HS-5 (cell line): ENCODE data around the gene SLC9A4.
A peak's percentile ranks its signal among the peaks of the same experiment; 100 is the strongest.

Source experiments
- DNase-seq: peaks from one replicate; pipeline ENCODE4 v3.0.0-alpha.2; 2012; ENCODE audit warnings: low read depth

The SLC9A4 gene

DNA sequence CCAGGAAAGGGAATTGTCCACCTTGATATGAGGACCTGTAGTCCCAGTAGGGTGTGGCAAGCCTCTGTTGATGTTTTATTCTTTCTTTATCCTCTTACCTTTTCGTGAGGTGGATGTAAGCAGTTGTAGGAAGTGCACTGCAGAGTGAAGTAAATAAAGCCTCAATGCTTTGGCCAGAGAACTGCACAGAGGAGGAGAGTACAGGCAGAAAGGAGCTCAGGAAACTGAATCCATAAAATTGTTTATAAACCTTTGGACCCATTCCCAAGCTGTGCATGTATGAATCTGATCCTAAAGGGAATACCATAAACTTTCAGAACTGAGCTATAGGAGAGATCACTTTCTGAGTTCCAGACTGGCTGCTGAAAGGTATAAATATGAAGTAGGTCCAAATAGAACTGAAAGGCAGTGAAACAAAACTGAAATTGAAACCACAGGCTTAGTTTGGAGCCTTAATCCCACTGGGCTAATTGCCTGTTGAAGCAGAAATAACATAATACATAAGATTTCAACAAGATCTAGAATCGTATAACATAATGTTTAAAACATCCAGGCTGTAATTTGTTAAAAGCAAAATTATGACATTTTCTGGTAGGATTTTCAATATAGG, 17.9 kb upstream of the SLC9A4 start:
- no peak for DNase-seq

DNA sequence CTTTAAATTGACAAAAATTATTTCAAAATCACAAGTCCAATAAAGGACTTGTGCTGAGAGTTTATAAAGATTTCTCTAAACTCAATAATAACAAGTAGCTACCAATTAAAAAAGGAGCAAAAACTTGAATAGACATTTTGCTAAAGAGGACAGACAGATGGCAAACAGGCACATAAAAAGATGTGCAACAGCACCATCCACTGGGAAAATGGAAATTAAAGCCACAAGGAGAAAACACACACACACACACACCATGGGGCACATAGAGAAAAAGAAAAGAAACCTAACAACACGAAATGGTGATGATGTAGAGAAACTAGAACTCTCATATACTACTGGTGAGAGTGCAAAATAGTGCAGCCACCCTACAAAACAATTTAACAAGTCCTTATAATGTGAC, 12.6 kb upstream of the SLC9A4 start:
- DNase-seq = no peak

DNA sequence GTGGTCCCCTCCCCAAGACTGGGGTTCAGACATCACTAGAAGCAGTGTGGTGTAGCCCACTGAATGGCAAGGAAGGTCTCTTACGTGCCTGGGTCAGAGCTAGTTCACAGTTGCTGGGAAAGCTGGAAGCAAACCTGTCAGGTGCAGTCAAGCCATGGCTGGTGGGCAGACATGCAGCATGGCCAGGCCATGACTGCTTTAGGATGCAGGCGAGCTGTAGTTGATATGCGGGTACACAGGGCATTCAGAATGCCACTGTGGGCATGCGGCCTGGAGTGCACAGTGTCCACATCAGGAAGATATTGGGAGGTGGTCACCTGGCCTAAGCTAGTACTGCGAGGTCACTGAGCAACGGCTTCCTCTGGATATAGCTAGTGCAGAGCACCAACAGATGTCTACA, 11.8 kb upstream of the SLC9A4 start:
- no peak for DNase-seq

DNA sequence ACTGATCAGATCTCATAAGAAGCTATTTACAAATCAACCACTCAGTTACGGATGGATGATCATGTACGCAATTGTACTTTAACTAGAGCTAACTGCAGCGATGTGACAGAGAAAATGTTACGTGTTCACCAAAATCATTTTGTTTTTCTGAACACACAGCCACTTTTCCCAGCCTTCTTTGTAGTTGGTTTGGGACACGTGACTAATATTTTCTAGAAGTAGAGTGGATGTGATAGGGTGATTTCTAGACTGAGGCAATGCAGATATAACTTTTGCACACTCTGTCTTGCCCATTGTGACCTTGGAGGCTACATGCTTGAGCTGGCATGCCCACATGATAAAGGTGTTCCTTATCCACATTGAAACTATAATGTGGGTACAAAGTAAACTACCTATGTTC, 9.9 kb upstream of the SLC9A4 start:
- no peak for DNase-seq

GRCh38 chr2:102470168-102470567, 2.9 kb upstream of the SLC9A4 start:
- no peak for DNase-seq

- DNase-seq = no peak
Observed at GRCh38 chr2:102473631-102474030, 605 bp downstream of the SLC9A4 start.

DNA sequence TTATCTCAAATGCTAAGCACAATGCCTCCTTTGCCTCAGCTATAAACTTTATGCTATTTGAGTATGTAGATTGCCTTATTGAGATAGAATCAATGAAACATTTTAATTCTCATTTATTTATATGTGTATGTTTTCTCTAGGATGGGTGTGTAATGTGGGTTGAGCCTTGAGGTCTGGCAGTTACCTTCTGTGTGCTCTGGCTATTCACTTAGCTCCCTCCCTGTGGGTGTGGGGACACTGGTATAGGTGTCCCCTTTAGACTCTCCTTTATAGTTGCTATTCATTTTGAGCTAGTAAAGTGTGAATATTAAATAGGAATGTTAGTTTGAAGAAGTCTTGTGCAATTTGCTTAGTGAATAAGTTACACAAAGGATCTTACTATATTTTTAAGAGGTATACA, 1.8 kb downstream of the SLC9A4 start:
- DNase-seq = no peak

GRCh38 chr2:102478686-102479470, 5.9 kb downstream of the SLC9A4 start:
- no peak for DNase-seq

- DNase-seq = peak; percentile 13
Observed at GRCh38 chr2:102480285-102481195, 7.5 kb downstream of the SLC9A4 start.

GRCh38 chr2:102481931-102482330, 8.9 kb downstream of the SLC9A4 start:
- no peak for DNase-seq

DNA sequence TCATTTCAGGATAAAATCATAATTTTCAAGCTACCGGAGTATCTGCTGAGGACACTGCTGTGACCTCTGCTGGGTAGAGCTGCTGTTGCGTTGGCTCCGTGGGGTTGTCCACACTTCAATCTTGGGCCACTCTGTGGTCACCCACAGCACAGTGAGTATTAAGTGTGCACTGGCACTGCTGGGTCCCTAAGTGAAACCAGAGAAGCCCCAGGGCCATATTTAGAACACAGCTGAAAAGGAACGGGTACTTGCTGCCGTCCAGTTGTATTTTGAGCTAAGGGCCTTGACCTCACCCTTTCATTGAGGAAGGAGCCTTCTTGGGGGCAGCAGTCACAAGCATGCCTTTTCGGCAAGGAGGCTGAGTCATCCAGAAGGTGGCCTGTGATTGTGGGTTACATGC, 10.1 kb downstream of the SLC9A4 start:
- DNase-seq = no peak

DNA sequence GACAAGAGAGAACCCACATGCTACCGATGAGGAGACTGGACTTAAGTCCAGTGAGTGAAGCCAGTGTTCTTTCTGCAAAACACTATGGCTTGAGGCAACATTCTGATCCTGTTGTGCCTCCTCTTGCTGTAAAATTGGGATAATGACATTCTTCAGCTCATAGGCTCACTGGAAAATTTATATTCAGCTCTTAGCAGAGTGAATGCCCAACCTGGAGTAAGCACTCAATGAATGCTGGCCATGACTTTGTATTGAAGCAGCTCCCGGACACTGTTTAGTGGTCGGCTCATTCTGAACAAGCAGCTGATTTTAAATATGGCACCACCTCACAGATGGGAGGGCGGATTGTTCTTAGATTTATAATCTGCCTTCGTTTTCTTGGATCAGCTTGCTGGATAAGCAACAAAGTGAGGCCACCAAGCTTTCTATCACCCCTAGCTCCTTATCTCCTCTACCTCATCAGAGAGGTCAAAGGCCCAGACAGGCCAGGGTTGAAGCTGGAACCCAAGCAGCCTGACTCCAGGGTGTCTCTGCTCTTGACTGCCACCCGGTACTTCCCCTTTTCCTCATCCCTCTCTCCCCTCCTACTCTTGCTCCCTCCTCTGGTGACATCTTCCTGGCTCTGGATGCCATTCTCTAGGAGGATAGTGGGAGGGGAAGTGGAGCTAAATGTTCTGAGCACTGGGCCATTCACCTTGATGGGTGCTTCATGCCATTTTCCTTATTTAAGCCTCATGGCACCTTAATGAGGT, 11.5 kb downstream of the SLC9A4 start:
- DNase-seq = no peak

DNA sequence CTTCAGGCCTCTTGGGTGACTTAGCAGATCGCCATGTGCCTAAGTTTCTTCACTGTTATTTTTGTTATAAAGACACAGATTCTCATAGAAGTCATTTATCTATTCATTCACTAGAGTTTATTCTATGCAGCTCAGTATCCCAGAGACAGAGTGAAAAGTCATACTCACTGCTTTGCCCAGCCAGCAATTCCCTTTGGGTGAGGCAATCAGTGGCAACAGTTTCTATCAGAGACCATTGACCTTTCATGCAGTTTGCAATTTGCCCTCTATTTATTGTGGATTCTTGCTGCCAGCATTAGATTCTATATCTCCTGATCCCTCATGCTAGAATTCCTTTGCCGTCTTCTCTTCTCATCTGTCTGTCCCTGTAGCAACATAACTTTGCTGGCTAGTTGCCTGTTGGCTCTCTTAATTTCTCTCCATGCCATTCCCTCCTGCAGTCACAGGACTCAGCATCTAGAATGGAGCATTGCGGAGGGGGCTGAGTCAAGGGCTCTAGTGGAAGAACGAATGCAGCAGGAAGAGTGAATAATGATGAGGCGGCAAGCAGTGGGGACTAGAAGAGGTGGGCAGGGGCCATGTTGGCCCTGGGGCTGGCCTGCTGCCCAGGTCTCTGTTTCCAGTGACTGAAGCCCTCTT, 12.2 kb downstream of the SLC9A4 start:
- DNase-seq = no peak

- DNase-seq = no peak
Observed at GRCh38 chr2:102486941-102487702, 14.1 kb downstream of the SLC9A4 start.

DNA sequence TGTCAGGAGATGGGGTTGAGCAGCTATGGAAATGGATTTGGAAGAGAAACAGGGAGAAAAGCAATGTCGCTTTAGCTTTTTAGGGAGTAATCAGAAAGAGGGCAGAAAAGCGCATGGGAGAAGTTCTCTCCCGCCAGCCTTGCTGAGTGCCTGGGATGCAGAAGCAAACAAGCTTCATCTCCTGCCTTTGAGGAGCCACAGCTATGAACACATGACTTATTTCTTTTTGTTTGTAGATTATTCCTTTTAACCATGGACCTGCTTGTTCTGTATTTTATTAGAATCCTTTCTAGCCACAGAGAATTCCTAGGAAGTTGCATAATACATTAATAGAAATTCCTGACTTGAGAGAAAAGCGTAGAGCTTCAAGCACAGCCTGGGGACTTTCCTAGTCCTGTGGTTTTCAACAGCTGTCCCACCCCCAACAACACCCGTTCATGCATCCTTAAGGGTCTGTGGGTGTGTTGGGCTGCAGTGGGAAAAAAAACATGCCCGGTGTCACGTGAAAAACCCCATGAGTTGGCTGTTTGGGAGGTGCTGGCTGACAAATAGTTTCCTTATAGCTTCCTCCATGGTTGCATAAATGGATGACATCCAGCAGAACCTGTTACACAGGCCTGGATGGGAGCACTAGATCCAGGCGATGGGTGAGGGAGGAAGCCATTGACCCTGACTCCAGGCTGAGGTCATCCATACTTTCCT, 14.9 kb downstream of the SLC9A4 start:
- peak; percentile 40 for DNase-seq

GRCh38 chr2:102489646-102490045, 16.6 kb downstream of the SLC9A4 start:
- no peak for DNase-seq

DNA sequence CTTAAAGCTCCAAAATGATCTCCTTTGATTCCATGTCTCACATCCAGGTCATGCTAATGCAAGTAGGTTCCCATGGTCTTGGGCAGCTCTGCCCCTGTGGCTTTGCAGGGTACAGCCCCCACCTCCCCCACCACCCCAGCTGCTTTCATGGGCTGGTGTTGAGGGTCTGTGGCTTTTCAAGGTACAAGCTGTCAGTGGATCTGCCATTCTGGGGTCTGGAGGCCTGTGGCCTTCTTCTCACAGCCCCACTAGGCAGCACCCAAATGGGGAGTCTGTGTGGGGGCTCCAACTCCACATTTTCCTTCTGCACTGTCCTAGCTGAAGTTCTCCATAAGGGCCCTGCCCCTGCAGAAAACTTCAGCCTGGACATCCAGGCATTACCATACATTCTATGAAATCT, 19.0 kb downstream of the SLC9A4 start:
- no peak for DNase-seq

DNA sequence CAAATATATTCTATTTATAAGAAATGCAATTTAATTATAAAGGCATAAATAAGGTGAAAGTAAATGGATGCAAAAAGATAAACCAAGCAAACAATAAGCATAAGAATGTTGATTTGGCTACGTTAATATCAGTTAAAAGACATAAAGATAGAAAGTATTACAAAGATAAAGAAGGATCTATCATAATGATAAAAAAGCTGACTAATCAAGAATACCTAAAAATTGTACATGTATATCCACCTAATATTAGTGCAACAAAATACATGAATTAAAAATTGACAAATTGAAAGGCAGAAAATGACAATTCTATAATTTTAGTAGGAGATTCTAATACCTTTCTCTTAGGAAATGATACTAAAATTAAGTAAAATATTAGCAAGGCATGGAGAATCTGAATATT, 21.5 kb downstream of the SLC9A4 start:
- DNase-seq = no peak

DNA sequence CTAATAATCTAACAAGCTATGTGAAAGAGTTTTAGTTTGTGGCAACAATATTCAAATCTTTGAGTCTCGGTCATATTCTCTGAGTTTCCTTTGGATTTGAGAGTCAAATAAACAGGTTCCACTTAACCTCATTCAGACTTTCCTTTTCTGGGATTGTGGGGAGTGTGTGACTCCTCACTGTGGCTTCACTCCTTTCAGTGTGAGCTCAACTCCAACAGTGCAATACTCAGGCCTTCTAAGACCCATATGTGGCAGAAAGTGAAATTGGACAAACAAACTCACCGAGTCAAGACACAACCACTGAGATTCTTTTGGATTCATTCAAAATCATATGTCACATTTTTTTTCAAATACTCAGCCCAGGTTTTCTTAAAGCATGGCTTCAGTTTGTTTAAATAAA, 25.4 kb downstream of the SLC9A4 start:
- no peak for DNase-seq

DNA sequence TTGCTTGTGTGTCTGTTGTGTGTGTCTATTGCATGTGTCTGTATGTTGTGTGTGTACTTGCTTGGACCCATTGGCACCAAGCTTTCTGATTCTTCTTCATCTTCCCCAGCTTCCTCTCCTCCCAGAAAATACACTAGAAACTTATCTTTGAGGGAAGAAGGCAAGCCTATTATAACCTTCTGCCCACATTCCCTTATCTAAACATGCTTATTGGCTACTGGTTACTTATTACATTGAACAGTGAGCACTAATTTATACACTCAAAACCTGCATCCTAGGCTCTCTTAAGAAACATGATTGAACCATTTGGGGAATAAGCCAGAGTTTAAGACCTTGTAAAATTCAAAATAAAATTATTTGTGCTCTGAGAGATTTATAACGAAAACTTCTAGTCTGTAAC, 26.5 kb downstream of the SLC9A4 start:
- DNase-seq = no peak
